Measurements from ENCODE around the gene MED13L.

Gene MED13L

GRCh38 chr12:116125084-116125483 lies 152.4 kb downstream of the MED13L start:
- TF ChIP-seq CTCF (IDR thresholded peaks at IDR 0.05) = no peak
- H3K27ac ChIP-seq = no peak overlapping the region

- H3K27ac ChIP-seq = no peak overlapping the region
- TF ChIP-seq CTCF (IDR thresholded peaks at IDR 0.05) (no peak), ZFX (IDR thresholded peaks at IDR 0.05; ENCODE audit: borderline replicate concordance) (no peak)
Observed at GRCh38 chr12:116123451-116124258, 153.8 kb downstream of the MED13L start.

- TF ChIP-seq ZFX (IDR thresholded peaks at IDR 0.05; ENCODE audit: borderline replicate concordance) = no peak
- TF ChIP-seq CTCF (IDR thresholded peaks at IDR 0.05) = no peak
- H3K27ac ChIP-seq = 0 out of 2 replicates have a peak overlapping the region, but pooled peaks have one; percentile 7
Observed at GRCh38 chr12:116122628-116123027, 154.9 kb downstream of the MED13L start.

GRCh38 chr12:116121453-116121871 lies 156.0 kb downstream of the MED13L start:
- peak overlapping the region; percentile 7 for H3K27ac ChIP-seq
- TF ChIP-seq CTCF (IDR thresholded peaks at IDR 0.05) = no peak
- TF ChIP-seq ZFX (IDR thresholded peaks at IDR 0.05; ENCODE audit: borderline replicate concordance) = no peak

- no peak overlapping the region for H3K27ac ChIP-seq
- no peak for TF ChIP-seq ZFX (IDR thresholded peaks at IDR 0.05; ENCODE audit: borderline replicate concordance)
Observed at GRCh38 chr12:116116650-116117424, 160.7 kb downstream of the MED13L start.

GRCh38 chr12:116113398-116114130 lies 163.9 kb downstream of the MED13L start:
- no peak for TF ChIP-seq CTCF (IDR thresholded peaks at IDR 0.05)
- TF ChIP-seq ZFX (IDR thresholded peaks at IDR 0.05; ENCODE audit: borderline replicate concordance) = no peak

GRCh38 chr12:116106870-116107269 lies 170.6 kb downstream of the MED13L start:
- no peak for TF ChIP-seq CTCF (IDR thresholded peaks at IDR 0.05)
- TF ChIP-seq ZFX (IDR thresholded peaks at IDR 0.05; ENCODE audit: borderline replicate concordance) = no peak
- no peak overlapping the region for H3K27ac ChIP-seq

More at GRCh38 chr12:116113398-116114130, 163.9 kb downstream of the MED13L start:
- H3K27ac ChIP-seq = no peak overlapping the region

Data from 22Rv1 (cell line).